HG02885 (cell line): ENCODE data around the gene SRPX2.

Experiments used
- ATAC-seq: cut with Tn5 transposase; IDR thresholded peaks from one replicate; pipeline ENCODE4 v1.9.1; 2021; ENCODE audit warnings: mild to moderate bottlenecking; ENCODE audit not compliant: unreplicated experiment, poor library complexity

Gene SRPX2, protein sequence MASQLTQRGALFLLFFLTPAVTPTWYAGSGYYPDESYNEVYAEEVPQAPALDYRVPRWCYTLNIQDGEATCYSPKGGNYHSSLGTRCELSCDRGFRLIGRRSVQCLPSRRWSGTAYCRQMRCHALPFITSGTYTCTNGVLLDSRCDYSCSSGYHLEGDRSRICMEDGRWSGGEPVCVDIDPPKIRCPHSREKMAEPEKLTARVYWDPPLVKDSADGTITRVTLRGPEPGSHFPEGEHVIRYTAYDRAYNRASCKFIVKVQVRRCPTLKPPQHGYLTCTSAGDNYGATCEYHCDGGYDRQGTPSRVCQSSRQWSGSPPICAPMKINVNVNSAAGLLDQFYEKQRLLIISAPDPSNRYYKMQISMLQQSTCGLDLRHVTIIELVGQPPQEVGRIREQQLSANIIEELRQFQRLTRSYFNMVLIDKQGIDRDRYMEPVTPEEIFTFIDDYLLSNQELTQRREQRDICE

DNA sequence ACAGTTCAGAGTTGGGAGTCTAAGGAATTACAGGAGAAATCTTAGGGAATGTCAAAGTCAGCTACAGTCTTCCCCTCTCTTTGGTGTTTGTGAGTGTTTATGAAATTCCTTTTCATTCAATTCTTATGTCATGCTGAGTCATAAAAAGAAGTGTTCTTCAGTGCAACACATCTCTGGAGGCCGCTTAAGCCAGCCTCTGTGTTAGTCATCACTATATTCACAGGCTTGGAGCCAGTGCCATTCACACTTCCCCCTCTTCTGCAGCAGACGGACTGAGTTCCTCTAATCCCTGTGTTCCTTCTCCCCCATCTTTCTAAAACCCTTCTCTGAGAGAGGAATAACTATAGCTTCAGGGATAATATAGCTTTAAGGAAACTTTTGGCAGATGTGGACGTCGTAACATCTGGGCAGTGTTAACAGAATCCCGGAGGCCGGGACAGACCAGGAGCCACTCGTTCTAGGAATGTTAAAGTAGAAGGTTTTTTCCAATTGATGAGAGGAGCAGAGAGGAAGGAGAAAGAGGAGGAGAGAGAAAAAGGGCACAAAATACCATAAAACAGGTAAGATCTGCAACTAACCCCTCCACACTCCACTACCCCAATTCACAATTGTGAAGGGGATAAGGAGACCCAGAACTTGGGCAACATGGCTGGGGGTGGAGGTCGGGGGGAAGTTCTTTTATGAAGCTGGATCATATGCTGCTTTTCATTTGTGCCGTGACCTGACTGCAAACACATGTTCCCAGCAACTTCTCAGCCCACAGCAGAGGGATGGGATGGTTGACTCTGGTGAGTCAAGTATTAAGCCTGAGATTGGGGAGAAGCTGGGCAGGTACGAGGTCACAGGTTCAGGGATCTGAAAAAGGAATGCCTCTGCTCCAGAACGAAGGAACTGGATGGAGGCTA lies at the start of gene SRPX2:
TSS of gene SRPX2 (plus strand) at position 244 of the 905 bp plus-strand sequence. CDS start 2,124 bp downstream, outside the sequence.
- no peak for ATAC-seq

DNA sequence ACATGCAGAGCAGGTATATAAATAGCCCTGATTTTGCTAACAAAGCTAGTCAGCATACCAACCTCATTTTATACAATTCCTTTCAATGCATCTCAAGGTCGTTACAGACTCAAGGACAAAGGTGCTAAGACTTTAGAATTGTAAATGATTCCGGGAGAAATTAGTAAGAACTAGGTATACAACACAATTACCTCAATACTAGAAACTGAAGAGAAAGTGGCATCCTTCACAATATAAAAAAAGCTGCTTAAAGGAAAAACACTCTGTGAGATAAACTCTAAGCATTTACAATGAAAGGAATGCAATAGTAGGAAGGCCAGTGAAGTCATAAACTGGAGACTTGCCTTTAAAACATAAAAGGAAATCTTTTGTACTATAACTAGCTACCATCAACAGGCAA lies 47.4 kb upstream of the SRPX2 start:
- ATAC-seq = no peak

DNA sequence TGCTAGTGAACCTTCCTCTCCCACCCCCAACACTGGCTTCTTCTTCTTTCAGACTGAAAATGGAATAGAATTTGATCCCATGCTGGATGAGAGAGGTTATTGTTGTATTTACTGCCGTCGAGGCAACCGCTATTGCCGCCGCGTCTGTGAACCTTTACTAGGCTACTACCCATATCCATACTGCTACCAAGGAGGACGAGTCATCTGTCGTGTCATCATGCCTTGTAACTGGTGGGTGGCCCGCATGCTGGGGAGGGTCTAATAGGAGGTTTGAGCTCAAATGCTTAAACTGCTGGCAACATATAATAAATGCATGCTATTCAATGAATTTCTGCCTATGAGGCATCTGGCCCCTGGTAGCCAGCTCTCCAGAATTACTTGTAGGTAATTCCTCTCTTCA lies 44.5 kb upstream of the SRPX2 start:
- ATAC-seq = no peak

DNA sequence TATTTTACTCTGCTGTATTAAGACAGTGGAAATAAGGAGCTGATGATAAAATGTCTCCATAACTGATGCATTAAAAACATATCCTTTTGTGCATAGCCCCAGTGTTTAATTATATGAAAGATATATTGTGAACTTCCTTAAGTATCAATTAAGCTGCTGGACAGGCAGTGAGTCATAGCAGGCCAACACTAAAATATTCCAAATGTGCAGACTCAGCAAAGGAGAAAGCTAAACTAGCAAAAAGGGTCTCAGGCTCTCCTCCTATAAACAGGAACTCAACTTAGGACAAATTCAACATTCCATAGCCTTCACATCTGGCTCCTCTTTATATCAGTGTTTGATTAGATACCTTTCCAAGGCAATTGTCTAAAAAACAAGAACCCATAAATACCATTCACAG lies 43.7 kb upstream of the SRPX2 start:
- no peak for ATAC-seq

DNA sequence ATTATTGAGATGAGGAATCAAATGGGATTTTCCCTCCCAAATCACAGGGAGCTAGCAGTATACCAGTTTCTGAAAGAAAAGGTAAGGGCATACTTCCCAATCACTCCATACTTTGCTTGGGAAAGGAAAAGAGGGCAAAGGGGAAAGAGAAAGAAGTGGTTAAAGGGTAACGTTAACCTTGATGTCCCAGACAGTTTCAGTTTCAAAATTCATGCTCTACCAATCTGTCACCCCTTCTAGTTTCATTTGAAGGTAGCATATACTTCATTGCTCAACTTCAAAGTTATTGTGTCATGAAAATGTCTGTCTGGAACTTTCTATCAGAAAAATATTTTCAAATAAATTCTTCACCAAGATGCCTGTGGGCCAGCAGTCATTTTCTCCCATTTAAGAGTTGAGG lies 43.2 kb upstream of the SRPX2 start:
- peak; percentile 59 for ATAC-seq

DNA sequence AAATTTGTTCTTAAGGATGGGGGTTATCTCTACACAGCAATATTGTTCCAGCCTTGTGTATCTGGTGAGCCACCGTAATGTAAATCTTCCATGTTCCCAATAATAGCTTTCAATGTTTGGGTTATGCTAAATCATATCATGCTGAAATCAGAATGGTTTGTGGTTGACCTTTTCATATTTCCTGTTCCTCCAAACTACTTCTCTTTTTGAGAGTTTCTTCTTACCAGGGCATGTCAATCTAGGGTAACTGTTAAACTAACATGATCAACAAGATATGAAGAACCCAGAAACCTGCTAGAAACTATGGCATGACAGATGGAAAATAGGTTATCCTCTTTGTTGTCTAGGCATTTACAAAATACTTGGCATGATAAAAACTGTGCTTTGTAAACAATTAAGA lies 37.2 kb upstream of the SRPX2 start:
- ATAC-seq = peak; percentile 45

DNA sequence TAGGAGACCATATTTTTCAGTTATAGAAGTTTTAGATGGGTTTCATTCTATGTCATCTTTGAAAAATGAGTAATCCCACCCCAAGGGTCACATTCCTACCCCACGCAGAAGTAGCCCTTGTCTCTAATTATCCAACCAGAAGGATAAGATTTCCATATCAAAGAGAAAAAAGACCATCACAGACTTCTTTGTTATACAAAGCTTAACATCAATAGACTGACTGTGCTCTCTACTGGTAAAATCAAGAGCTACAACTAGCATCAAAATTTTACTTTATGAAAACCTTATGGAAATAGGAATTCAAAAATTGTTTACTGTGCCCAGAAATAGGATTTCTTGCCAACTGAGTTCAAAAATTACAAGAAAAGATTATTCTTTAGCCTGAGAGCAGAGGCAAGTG lies 34.4 kb upstream of the SRPX2 start:
- ATAC-seq = no peak

DNA sequence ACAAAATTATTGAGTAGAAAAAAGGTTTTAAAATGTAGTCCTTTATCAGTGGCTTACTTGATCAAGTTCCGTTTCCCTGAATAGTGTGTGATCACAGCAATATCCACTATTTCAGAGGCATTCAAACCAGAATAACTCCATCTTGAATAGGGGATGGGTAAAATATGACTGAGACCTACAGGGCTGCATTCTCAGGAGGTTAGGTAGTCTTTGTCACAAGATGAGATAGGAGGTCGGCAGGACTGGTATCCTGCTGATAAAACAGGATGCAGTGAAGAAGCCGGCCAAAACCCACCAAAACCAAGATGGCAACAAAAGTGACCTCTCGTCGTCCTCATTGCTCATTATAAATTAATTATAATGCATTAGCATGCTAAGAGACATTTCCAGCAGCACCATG lies 32.0 kb upstream of the SRPX2 start:
- ATAC-seq = no peak

DNA sequence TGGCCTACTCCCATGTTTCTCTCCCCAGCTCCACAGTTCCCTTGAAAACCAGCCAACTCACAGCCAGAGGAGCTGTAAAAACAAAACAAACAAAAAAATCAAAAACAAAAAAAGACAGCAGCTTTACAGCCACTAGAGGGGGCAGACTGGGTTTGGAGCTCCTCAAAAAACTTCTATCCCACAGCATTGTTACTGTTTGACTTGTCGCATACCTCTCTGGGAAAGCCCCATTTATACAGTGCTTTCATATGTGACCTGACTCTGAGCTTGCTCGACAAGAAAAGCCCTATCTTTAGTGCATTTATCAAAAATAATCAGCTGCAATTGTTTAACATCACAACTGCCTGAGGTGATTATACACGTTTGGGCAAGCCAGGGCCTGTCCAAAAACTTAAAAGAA lies 29.0 kb upstream of the SRPX2 start:
- peak; percentile 100 for ATAC-seq

DNA sequence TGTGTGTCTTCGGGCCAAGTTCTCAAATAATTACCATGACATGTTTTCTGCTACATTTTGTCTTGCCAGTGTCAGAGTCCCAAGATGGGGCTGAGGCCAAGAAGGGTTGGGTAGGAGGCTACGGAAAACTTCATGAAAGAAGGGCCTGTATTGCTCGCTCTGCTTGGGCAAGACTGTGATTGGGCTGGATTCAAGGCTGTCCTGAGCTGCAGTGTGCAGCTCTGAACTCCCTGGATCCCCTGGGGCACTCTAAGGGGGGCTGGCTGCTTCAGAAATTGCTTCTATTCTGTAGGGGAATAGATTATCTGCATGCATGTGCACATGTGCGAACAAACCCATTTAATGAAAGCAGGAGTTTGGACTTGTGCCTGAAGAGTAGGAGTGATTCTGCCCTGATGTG lies 21.0 kb upstream of the SRPX2 start:
- ATAC-seq = no peak

DNA sequence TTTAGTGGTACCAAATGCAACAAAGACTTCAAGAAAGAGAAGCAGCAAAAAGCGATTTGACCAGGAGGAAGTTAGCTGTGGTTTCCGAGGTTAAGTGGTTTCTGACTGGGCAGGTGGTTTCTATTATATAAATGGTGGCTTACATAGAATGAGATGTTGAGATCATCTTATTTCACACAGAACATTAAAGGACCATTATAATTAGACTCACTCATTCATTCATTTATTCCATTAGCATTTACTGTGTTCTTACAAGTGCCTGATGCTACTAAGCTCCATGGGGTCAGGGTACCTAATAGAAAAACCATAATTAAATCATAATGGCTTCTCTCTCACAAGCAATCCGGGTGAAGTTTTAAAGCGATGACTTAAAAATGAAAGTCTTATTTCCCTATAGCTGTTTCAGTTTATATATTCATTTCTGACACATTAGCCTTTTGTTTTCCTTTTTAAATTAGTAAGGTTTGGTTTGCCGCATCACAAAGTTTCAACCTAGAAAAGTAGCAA lies 18.0 kb upstream of the SRPX2 start:
- peak; percentile 94 for ATAC-seq

DNA sequence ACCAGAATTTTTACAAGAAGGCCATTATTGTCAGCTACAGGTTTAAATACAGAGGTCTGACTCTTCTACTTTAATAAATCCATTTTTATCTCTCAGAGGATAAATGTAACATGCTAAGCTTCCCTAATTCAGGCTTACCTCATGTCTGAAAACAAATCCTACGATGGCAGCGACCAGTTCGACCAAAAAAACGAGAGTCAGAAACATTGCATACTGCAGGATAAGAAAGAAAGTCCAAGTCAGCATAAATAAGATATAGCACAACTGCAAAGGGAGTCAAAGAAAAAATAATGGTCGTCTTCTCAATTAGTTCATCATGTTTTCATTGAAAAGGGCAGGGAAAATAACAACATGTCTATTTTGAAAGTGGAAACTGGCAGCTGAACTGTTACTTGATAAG lies 9.0 kb upstream of the SRPX2 start:
- ATAC-seq = no peak

DNA sequence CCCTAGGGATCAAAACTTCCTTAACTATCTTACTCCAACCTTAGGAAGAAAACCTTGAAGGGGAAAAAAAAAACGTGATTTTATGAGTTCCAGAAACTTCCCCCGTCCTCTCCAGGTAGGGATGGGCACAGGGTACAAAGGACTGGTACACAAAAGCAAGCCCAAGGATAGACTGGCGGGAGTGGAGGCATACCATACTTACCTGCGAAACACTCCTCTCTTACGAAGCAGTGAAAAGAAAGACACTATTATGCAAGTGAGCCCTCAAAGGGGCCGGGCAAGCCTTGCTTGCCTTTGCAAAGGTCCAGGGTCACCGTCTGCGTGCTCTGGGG lies 8.0 kb upstream of the SRPX2 start:
- peak; percentile 14 for ATAC-seq

DNA sequence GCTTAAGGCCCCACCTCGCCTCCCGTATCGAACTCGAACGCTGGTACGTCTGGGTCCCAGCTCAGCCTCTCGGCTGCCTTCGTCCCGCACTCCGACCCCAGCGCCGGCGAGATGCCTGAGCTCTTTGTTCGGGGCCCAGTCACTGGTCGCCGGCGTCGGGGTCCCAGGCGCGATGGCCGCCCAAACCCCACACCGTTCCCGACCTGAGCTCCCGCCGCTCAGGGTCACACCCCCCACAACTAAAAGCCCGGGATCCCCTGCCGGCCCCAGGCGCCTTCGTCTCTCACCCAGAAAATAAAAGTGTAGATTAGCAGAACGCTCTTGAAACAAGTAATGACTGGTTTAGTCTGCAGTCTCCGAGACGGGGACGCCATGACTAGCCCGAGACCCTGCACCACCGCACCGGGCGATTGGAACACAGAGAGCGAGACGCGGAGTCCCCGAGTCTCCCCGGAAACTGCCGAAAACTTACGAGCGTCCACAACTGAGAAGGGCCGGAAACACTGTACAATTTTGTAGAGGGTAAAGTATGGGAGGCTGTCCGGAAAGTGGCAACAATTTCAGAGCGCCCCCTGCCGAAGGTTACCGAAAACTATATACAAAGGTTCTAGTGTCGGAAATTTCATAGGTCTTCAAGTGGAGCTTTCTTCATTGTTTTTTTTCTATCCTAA lies 7.5 kb upstream of the SRPX2 start, which contains the start of gene TSPAN6:
TSS of gene TSPAN6 (minus strand) at position 486 of the 671 bp plus-strand sequence. CDS start at position 374, 112 bp downstream.
- peak; percentile 99 for ATAC-seq

DNA sequence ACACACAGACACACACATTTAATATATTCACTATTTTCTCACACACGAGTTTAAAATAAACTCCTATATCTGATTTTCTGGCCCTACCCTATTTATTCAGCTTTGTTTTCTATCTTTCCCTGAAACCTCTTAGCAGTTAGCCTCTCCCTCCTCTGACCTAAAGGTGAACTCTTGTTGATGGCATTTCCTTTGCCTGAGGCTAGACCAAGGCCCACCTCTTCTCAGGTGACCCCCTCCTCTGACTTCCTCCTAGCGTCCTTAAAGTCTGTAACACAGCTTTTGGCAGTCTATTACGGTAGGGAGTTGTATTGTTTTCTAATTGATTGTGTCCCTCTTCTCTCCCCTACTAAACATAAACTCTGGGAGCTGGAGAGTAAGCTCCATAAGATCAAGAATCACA lies 1.7 kb upstream of the SRPX2 start:
- ATAC-seq = no peak

DNA sequence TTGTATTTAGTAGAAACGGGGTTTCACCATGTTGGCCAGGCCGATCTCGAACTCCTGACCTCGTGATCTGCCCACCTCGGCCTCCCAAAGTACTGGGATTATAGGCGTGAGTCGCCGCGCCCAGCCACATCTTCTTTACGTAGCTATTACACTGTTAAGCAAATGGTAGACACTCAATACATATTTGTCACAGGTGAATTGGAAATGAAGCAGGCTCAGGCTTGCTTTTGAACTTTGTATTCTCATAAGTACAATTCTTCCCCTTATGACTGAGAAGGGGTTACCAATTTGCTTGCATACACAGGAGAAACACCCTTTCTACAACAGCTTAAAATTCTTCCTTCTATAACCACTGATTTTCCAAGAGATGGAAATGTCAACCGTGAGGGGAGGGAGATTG lies 787 bp upstream of the SRPX2 start:
- no peak for ATAC-seq

DNA sequence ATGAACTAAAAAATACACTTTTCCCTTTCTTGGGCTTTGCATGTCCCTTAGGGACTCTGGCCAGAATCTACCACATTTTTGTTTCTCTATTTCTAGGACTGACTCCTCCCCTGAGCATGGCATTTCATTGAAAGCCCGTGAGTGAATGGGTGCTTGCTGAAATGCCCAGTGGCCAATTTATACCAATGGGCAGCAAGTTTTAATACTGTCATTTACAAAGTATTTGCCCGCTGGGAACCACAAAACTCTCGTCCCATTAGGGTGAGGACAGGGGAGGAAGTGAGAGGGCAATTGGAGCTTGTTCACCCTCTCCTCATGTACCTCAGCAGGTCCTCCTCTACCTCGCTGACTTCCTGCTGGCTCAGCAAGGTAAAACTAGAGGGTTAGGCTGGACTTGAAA lies 1.1 kb downstream of the SRPX2 start:
- no peak for ATAC-seq

DNA sequence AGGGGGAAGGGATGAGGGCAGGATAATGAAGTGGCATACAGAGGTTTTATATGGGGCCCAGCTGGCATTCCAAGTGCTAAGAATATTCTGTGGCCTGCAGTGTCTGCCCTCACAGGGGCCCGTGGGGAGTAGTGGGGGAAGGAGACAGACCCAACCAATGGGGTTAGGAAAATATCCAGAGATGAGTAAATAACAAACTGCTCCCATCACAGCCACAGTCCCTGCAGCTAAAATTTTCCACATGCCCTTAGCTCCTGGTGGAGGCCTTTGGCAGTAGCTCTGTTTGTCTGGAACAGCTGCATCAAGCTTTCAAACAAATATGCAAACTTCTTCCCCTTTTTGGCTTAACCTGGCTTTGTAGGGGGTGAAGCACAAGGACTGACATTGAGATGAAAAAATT lies 3.1 kb downstream of the SRPX2 start:
- ATAC-seq = no peak

DNA sequence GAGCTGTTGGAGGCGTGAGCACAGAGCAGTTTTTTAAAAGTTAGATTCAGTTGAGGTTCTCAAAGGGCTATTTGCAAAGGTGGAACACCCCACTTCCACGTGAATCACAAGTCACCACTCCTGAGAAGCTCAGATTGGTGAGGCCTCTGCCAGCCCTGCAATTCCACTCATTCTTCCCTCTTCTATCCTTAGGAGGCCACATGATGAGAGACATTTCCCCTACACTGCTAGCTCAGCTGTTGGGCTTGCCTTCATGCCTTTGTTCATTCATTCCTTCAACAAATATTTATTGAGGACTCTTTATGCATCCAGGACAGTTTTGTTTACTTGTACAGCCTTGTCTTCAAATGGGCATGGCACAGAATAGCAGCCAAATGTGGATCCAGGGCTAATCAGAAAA lies 3.7 kb downstream of the SRPX2 start:
- no peak for ATAC-seq
